ACC112 (cell line): ENCODE measurements around the gene ZNF782.

ENCODE experiments used
- H2AFZ ChIP-seq: fragments of 200-600 bp; sonication (generic); one replicate; pipeline ENCODE4 v1.6.0; 2017; ENCODE audit warnings: antibody characterized with exemption, low read length; ENCODE audit not compliant: unreplicated experiment
- H3K27ac ChIP-seq: fragments of 200-600 bp; sonication (generic); 2 replicates; pipeline ENCODE4 v1.5.1; 2014; ENCODE audit warnings: low read depth, mild to moderate bottlenecking, antibody characterized with exemption, low read length, moderate library complexity
- H3K27me3 ChIP-seq: fragments of 200-600 bp; sonication (generic); 2 replicates; pipeline ENCODE4 v1.6.1; 2014; ENCODE audit warnings: mild to moderate bottlenecking, antibody characterized with exemption, low read length, moderate library complexity, mixed read lengths; ENCODE audit not compliant: insufficient read depth
- H3K36me3 ChIP-seq: fragments of 200-600 bp; sonication (generic); 2 replicates; pipeline ENCODE4 v1.6.1; 2016; ENCODE audit warnings: mild to moderate bottlenecking, antibody characterized with exemption, low read length, moderate library complexity, mixed read lengths; ENCODE audit not compliant: insufficient read depth
- H3K4me1 ChIP-seq: fragments of 200-600 bp; sonication (generic); one replicate; pipeline ENCODE4 v1.6.1; 2016; ENCODE audit warnings: low read length, mixed read lengths; ENCODE audit not compliant: insufficient read depth, unreplicated experiment, control insufficient read depth
- H3K4me3 ChIP-seq: fragments of 200-600 bp; sonication (generic); 2 replicates; pipeline ENCODE4 v1.5.1; 2014; ENCODE audit warnings: mild to moderate bottlenecking, low read depth, low read length
- H3K79me2 ChIP-seq: fragments of 200-600 bp; sonication (generic); one replicate; pipeline ENCODE4 v1.6.0; 2016; ENCODE audit warnings: low read length; ENCODE audit not compliant: control insufficient read depth, unreplicated experiment, insufficient read depth

The ZNF782 gene

GRCh38 chr9:96777426-96777864 is 76.9 kb downstream of the ZNF782 start:
- no peak overlapping the region for H3K27ac ChIP-seq

DNA sequence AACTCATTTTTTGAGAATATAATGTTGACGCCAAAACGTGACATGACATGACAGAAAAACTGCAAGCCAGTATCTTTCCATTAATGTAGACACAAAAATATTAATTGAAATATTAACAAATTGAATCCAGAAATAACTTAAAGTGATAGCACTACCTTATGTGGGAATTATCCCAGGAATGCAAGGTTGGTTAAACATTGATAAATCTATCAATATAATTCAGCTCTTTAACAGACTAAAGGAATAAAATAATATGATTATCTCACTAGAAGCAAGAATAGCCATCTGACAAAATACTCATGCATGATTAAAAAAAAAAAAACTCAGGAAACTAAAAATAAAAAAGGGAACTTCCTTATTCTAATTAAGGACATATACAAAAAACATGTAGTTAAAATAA is 83.2 kb downstream of the ZNF782 start:
- H3K36me3 ChIP-seq, result peaks cover 92% of the 10 kb centered on the region
- H3K27me3 ChIP-seq, result no peaks in the 10 kb centered on the region
- H2AFZ ChIP-seq, result no peak overlapping the region
- H3K4me1 ChIP-seq, result no peaks in the 10 kb centered on the region
- H3K79me2 ChIP-seq, result no peaks in the 10 kb centered on the region
- H3K27ac ChIP-seq, result no peak overlapping the region
- H3K4me3 ChIP-seq, result no peak overlapping the region

More at GRCh38 chr9:96777426-96777864, 76.9 kb downstream of the ZNF782 start:
- Histone ChIP-seq H3K79me2 (peaks cover 12% of the 10 kb centered on the region), H3K27me3 (no peaks in the 10 kb centered on the region), H3K4me1 (peaks cover 10% of the 10 kb centered on the region), H3K36me3 (peaks cover 32% of the 10 kb centered on the region), H3K4me3 (peak overlapping the region; percentile 86), H2AFZ (peak overlapping the region; percentile 90)

- Histone ChIP-seq H3K79me2 (no peaks in the 10 kb centered on the region), H3K36me3 (peaks cover 93% of the 10 kb centered on the region), H3K27me3 (no peaks in the 10 kb centered on the region), H3K4me1 (no peaks in the 10 kb centered on the region), H3K4me3 (no peak overlapping the region), H3K27ac (no peak overlapping the region), H2AFZ (no peak overlapping the region)
Measured at GRCh38 chr9:96769989-96770388, 84.3 kb downstream of the ZNF782 start.
